GM12864 (cell line): Measurements from ENCODE around the gene TMBIM6.

ENCODE experiments used
- DNase-seq: peaks from one replicate; pipeline ENCODE4 v3.0.0-alpha.2; 2011; ENCODE audit warnings: low read depth
- H3K4me3 ChIP-seq: 2 replicates; pipeline ENCODE4 v1.5.1; 2011; ENCODE audit warnings: mild to moderate bottlenecking, low read depth, low read length, control low read depth
- TF ChIP-seq, protein P1 (sequence below): IDR thresholded peaks from 2 replicates; pipeline ENCODE4 v1.5.1; 2011; ENCODE audit warnings: low read depth, mild to moderate bottlenecking, moderate library complexity, low read length, control low read depth, inconsistent platforms; ENCODE audit errors: missing control alignments

The TMBIM6 gene

DNA sequence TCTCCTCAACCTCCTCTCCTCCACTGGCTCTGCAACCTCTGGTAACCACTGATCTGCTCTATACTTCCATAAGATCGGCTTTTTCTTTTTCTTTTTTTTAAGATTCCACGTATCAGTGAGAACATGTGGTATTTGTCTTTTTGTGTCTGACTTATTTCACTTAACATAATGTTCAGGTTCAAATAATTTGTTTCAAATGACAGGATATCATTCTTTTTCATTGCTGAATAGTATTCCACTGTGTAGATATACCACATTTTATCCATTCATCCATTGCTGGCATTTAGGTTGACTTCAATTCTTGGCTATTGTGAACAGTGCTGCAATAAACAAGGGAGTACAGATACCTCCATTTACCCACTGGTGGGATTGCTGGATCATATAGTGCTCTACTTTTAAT is 46.3 kb downstream of the TMBIM6 start:
- DNase-seq, result no peak
- no peak overlapping the region for H3K4me3 ChIP-seq
- TF ChIP-seq, protein P1, sequence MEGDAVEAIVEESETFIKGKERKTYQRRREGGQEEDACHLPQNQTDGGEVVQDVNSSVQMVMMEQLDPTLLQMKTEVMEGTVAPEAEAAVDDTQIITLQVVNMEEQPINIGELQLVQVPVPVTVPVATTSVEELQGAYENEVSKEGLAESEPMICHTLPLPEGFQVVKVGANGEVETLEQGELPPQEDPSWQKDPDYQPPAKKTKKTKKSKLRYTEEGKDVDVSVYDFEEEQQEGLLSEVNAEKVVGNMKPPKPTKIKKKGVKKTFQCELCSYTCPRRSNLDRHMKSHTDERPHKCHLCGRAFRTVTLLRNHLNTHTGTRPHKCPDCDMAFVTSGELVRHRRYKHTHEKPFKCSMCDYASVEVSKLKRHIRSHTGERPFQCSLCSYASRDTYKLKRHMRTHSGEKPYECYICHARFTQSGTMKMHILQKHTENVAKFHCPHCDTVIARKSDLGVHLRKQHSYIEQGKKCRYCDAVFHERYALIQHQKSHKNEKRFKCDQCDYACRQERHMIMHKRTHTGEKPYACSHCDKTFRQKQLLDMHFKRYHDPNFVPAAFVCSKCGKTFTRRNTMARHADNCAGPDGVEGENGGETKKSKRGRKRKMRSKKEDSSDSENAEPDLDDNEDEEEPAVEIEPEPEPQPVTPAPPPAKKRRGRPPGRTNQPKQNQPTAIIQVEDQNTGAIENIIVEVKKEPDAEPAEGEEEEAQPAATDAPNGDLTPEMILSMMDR, result no peak

DNA sequence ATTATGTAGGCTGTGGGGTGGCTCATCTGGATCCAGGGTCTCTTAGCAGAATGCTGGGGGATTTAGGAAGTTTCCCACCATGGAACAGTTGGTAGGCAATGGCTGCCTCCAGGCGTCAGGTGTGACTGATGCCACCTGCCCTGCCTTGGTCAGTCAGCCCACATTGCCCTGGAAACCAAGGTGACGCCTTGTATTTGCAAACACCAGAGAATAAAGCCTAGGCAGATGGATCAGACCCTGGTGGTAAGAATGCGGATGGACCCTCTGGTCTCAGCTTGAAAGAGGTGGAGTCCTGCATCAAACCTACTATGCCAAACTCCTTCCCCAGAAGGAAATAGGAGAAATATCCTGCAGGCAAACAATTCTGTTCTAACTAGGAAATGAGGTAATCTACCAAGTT is 48.6 kb downstream of the TMBIM6 start:
- H3K4me3 ChIP-seq, result no peak overlapping the region
- TF ChIP-seq, protein P1, result no peak
- no peak for DNase-seq

GRCh38 chr12:49790741-49791555 is 49.6 kb downstream of the TMBIM6 start:
- TF ChIP-seq, protein P1, result no peak
- DNase-seq, result no peak

DNA sequence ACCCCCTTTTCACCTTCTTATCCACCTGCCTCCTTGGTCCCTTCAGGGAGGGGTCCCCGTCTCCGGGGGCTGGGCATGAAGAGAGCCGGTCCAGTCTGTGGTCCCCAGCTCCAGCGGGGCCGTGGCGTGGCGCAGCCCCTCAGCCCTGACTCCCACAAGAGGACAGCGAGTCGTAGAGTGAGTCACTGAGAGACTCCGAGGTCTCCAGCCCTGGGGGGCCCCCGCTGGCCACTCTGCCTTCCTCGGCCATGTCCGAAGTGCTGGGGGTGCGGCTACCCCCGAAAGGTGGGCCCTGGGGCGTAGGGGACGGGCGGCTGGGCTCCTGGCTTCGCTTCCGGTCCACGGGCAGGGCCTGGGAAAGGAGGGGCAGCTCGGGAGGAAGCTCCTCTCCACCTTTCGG is 50.3 kb downstream of the TMBIM6 start:
- TF ChIP-seq, protein P1, result no peak
- DNase-seq, result no peak
- no peak overlapping the region for H3K4me3 ChIP-seq

More at GRCh38 chr12:49790741-49791555, 49.6 kb downstream of the TMBIM6 start:
- H3K4me3 ChIP-seq, result no peak overlapping the region

DNA sequence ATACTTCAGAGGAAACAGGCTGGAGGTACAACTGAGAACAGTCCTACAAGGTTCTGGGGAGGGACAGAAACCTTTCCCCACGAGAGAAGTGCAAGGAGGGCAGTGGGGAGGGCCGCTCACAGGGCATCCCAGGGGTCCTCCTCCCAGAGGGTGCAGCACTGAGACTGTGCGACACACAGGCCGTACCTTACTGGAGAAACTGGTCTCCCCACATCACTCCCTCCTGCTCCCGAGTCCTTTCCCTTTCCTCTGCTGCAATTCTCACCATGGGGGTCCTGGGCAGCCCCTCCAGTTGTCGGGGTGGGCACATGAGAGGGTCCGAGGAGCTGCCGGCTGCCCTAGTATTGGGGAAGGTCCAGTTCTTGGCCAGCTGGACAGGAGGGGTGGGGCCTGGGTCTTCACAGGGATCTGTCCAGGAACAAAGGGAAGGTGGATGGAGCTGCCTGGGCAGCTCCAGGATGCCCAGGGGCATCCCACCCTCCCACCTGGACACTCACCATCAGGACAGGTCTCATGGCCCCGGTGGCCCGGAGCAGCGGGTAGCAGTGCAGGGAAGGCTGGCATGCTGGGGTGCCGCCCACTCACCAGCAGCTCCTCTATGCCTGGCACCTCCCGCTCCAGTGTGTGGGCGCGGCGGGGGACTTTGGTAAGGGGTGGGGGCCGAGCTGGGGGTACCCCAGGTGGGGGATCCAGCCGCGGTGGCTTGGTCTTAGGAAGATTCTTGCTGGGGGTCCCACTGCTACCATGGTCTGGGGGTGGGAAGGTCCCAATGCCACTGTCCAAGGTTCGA is 51.0 kb downstream of the TMBIM6 start:
- H3K4me3 ChIP-seq, result no peak overlapping the region
- DNase-seq, result no peak
- TF ChIP-seq, protein P1, result no peak

DNA sequence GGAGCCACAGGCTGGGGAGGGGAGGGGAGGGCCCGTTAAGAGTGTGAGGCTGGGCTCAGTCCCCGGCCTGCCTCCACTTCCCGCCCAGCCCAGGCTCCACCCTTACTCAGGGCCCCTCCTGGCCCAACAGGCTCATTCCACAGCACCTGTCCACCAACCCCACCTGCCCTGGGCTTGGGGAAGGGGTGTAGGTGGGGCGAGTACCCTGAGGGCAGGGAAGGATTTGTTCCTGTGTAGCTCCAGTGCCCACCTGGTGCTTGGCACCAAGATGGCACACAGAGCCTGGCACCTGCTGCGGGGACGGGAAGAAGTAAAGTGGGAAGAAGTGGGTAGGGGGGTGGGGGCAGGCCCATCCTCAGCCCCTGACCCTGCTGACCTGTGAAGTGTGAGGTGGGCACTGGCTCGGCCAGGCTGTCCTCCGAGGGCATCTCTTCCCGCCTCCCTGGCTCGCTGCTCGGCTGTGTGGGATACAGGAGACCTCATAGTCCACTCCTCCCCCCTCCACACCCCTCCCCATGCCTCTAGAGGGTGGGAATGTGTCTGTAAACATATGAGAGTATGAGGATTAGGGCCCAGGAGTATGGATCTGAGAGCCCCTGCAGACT is 51.7 kb downstream of the TMBIM6 start:
- TF ChIP-seq, protein P1, result no peak

More for the DNA sequence above, 51.7 kb downstream of the TMBIM6 start:
- no peak for DNase-seq
- no peak overlapping the region for H3K4me3 ChIP-seq
